IMR-90 (cell line): ENCODE measurements around the gene HMGCL. TPM values are rescaled to one million over a fixed set of nuclear protein-coding genes. Genes with fewer than 3 reads are reported as not detected.
A peak's percentile ranks its signal among the peaks of the same experiment; 100 is the strongest.

Experiments used
- ATAC-seq: fragments of 200-7000 bp; cut with Tn5 transposase; 2 replicates; pipeline ENCODE4 v1.9.1; 2020; ENCODE audit warnings: low read depth, mild to moderate bottlenecking, moderate library complexity
- BruUV-seq: library from RNA; stranded (reverse); fragments of 400-500 nt; replicated peaks from 2 replicates; lab custom pipeline; 2021; lab: Mats Ljungman, UMichigan
- CTCF ChIA-PET: fragments of 300-600 bp; formaldehyde crosslinking; extraction: SDS; loops from one replicate; lab custom pipeline; 2021; ENCODE audit warnings: antibody characterized with exemption; lab: Yijun Ruan, JAX
- POLR2A ChIA-PET: fragments of 300-600 bp; sonication (Branson Sonifier 250); formaldehyde crosslinking; loops from one replicate; lab custom pipeline; 2022; ENCODE audit warnings: antibody characterized with exemption; ENCODE audit not compliant: unreplicated experiment; lab: Charles Lee
- DNase-seq: peaks from one replicate; pipeline ENCODE4 v3.0.0; 2013
- H2AFZ ChIP-seq: replicated peaks from 2 replicates; pipeline ENCODE3; 2013; ENCODE audit warnings: low read length, mild to moderate bottlenecking; ENCODE audit not compliant: poor library complexity
- H2AK5ac ChIP-seq: 2 replicates; pipeline ENCODE4 v1.6.1; 2013; ENCODE audit warnings: low read depth, low read length, inconsistent platforms
- H2AK9ac ChIP-seq: replicated peaks from 2 replicates; pipeline ENCODE3; 2013; ENCODE audit warnings: mild to moderate bottlenecking, low read depth, low read length, moderate library complexity; ENCODE audit not compliant: poor library complexity
- H2BK120ac ChIP-seq: 2 replicates; pipeline ENCODE4 v1.6.1; 2013; ENCODE audit warnings: low read depth, low read length, inconsistent platforms
- H2BK15ac ChIP-seq: 3 replicates; pipeline ENCODE4 v1.6.1; 2013; ENCODE audit warnings: low read depth, low read length, inconsistent platforms
- H2BK20ac ChIP-seq: 2 replicates; pipeline ENCODE4 v1.6.1; 2013; ENCODE audit warnings: low read depth, mild to moderate bottlenecking, inconsistent platforms, low read length, moderate library complexity
- H2BK5ac ChIP-seq: 2 replicates; pipeline ENCODE4 v1.6.1; 2013; ENCODE audit warnings: mild to moderate bottlenecking, low read depth, low read length, inconsistent platforms; ENCODE audit not compliant: poor library complexity, severe bottlenecking
- H3K14ac ChIP-seq: replicated peaks from 2 replicates; pipeline ENCODE4 v1.6.1; 2013; ENCODE audit warnings: low read depth, low read length, inconsistent platforms
- H3K18ac ChIP-seq: 2 replicates; pipeline ENCODE4 v1.6.1; 2013; ENCODE audit warnings: low read depth, low read length, control low read depth
- H3K23ac ChIP-seq: 2 replicates; pipeline ENCODE4 v1.6.1; 2013; ENCODE audit warnings: low read depth, low read length, inconsistent platforms
- H3K27ac ChIP-seq: 2 replicates; pipeline ENCODE4 v1.5.1; 2013; ENCODE audit warnings: mild to moderate bottlenecking, control low read depth, low read length; ENCODE audit not compliant: insufficient read depth
- H3K27me3 ChIP-seq: 2 replicates; pipeline ENCODE4 v1.6.1; 2013; ENCODE audit warnings: low read length; ENCODE audit not compliant: control insufficient read depth, insufficient read depth
- H3K36me3 ChIP-seq: 2 replicates; pipeline ENCODE4 v1.6.1; 2013; ENCODE audit warnings: low read length, mixed read lengths; ENCODE audit not compliant: control insufficient read depth, insufficient read depth
- H3K4ac ChIP-seq: 2 replicates; pipeline ENCODE4 v1.6.1; 2013; ENCODE audit warnings: low read depth, low read length, inconsistent platforms
- H3K4me1 ChIP-seq: 2 replicates; pipeline ENCODE4 v1.6.1; 2013; ENCODE audit warnings: low read length, mixed read lengths; ENCODE audit not compliant: control insufficient read depth, insufficient read depth
- H3K4me2 ChIP-seq: 2 replicates; pipeline ENCODE4 v1.6.1; 2013; ENCODE audit warnings: low read depth, mild to moderate bottlenecking, control low read depth, low read length, moderate library complexity
- H3K4me3 ChIP-seq: 2 replicates; pipeline ENCODE4 v1.5.1; 2013; ENCODE audit warnings: low read depth, mild to moderate bottlenecking, control low read depth, low read length, moderate library complexity; ENCODE audit not compliant: insufficient read depth
- H3K56ac ChIP-seq: 2 replicates; pipeline ENCODE4 v1.6.1; 2013; ENCODE audit warnings: low read length, inconsistent platforms; ENCODE audit not compliant: insufficient read depth; ENCODE audit errors: extremely low read depth
- H3K79me1 ChIP-seq, 2 experiments: 2 replicates each; pipeline ENCODE4 v1.6.1; 2013; ENCODE audit warnings: low read length in 2 of 2, inconsistent platforms in 1 of 2, low read depth in 1 of 2
- H3K9ac ChIP-seq: 2 replicates; pipeline ENCODE4 v1.6.1; 2013; ENCODE audit warnings: low read depth, low read length, control low read depth
- H3K9me1 ChIP-seq: 2 replicates; pipeline ENCODE4 v1.6.1; 2013; ENCODE audit warnings: low read length, inconsistent platforms; ENCODE audit not compliant: insufficient read depth
- H3K9me3 ChIP-seq: 2 replicates; pipeline ENCODE4 v1.6.1; 2013; ENCODE audit warnings: low read length; ENCODE audit not compliant: control insufficient read depth, insufficient read depth
- H4K20me1 ChIP-seq: 2 replicates; pipeline ENCODE4 v1.6.1; 2013; ENCODE audit warnings: low read length, inconsistent platforms; ENCODE audit not compliant: insufficient read depth
- H4K5ac ChIP-seq: 2 replicates; pipeline ENCODE4 v1.6.1; 2013; ENCODE audit warnings: mild to moderate bottlenecking, low read depth, low read length, control low read depth
- H4K8ac ChIP-seq, 2 experiments: 2 replicates each; pipeline ENCODE4 v1.6.1; 2013; ENCODE audit warnings: low read depth in 2 of 2, low read length in 2 of 2, control low read depth in 1 of 2, inconsistent platforms in 1 of 2
- H4K91ac ChIP-seq: 2 replicates; pipeline ENCODE4 v1.6.1; 2013; ENCODE audit warnings: low read depth, low read length, inconsistent platforms; ENCODE audit not compliant: insufficient read depth
- CEBPB ChIP-seq: IDR thresholded peaks from 2 replicates; pipeline ENCODE4 v1.6.1; 2012; ENCODE audit warnings: low read depth, low read length, improper control_type of control experiment
- MAZ ChIP-seq: IDR thresholded peaks from 2 replicates; pipeline ENCODE4 v1.6.1; 2012; ENCODE audit warnings: low read depth, mild to moderate bottlenecking, low read length, improper control_type of control experiment, moderate library complexity, borderline replicate concordance
- MXI1 ChIP-seq: IDR thresholded peaks from 2 replicates; pipeline ENCODE4 v1.6.1; 2012; ENCODE audit warnings: low read depth, mild to moderate bottlenecking, low read length, moderate library complexity, borderline replicate concordance
- RAD21 ChIP-seq: IDR thresholded peaks from 2 replicates; pipeline ENCODE4 v1.6.1; 2012; ENCODE audit warnings: low read length, improper control_type of control experiment
- RCOR1 ChIP-seq: IDR thresholded peaks from 2 replicates; pipeline ENCODE4 v1.6.1; 2012; ENCODE audit warnings: mild to moderate bottlenecking, low read length, improper control_type of control experiment; ENCODE audit not compliant: insufficient replicate concordance
- RFX5 ChIP-seq: IDR thresholded peaks from 2 replicates; pipeline ENCODE4 v1.8.0; 2012; ENCODE audit warnings: low read depth, mild to moderate bottlenecking, low read length, moderate library complexity
- WGBS, 2 experiments: methylation state at CpG; one replicate each; pipeline versions ENCODE4 v1.1.5 to v1.1.7; 2013; ENCODE audit warnings: missing lambda C conversion rate in 2 of 2; ENCODE audit not compliant: insufficient read length in 1 of 2; ENCODE audit errors: extremely low coverage in 2 of 2; 5-methylcytosine and 5-hydroxymethylcytosine counted together
- dilution Hi-C: fragments of 300-500 bp; cut with HindIII; formaldehyde crosslinking; loops from one replicate; pipeline ENCODE4 v1.14.3; 2018; ENCODE audit warnings: low sequenced_read_pairs; ENCODE audit not compliant: unreplicated experiment
- in situ Hi-C: fragments of 300-500 bp; cut with MboI; formaldehyde crosslinking; loops from 3 replicates; pipeline ENCODE4 v1.14.3; 2019; ENCODE audit warnings: low sequenced_read_pairs, inconsistent platforms, mixed read lengths
- intact Hi-C: fragments of 100-400 bp; cut with micrococcal nuclease; formaldehyde crosslinking; loops from 2 replicates; pipeline ENCODE4 v1.10.0; 2022
- polyA plus RNA-seq, 3 experiments: library from polyadenylated mRNA; depleted of rRNA; stranded (reverse); fragments of >200 nt; gene quantifications; 2 replicates each; pipeline ENCODE4 v1.2.3, GENCODE V29; 2012; ENCODE audit warnings: low replicate concordance in 1 of 3
- total RNA-seq: library from RNA; depleted of rRNA; stranded (reverse); fragments of >200 nt; gene quantifications from 2 replicates; pipeline ENCODE4 v1.2.3, GENCODE V29; 2012

Gene HMGCL
- total and polyA plus RNA-seq, 2 of the 4 experiments (the other 2 are of a cell fraction), result 30.6 to 33.5 TPM

GRCh38 chr1:23838401-23838866, 13.2 kb upstream of the HMGCL start:
- ChIA-PET POLR2A (no interaction called here), CTCF (interaction anchor here (0.5 to 0.6 kb wide), 2 partner anchors 208 to 578 kb away, joined by 3 read pairs; no protein-coding TSS in a partner anchor)
- peak; percentile 8; the same call in 1 of the 2 replicates for TF ChIP-seq MXI1
- no peak for TF ChIP-seq RAD21
- TF ChIP-seq RFX5, result no peak
- TF ChIP-seq RCOR1, result no peak
- peak; percentile 64 for TF ChIP-seq CEBPB
- TF ChIP-seq MAZ, result 0 out of 2 replicates have a peak, but pooled peaks have one; percentile 26
- no peaks in the 10 kb centered on the region for H3K79me1 ChIP-seq
- H4K20me1 ChIP-seq, result no peaks in the 10 kb centered on the region
- H2AK9ac ChIP-seq, result no peak overlapping the region
- H2BK20ac ChIP-seq, result no peak overlapping the region
- H3K36me3 ChIP-seq, result no peaks in the 10 kb centered on the region
- H3K9me1 ChIP-seq, result no peaks in the 10 kb centered on the region
- dilution Hi-C loops (no loop called here), in situ Hi-C loops (no loop called here), intact Hi-C loops (no loop called here)
- DNase-seq, result peak; percentile 13
- no peak overlapping the region for H4K91ac ChIP-seq
- no peak overlapping the region for H2BK5ac ChIP-seq
- no peak overlapping the region for H3K18ac ChIP-seq
- H3K9ac ChIP-seq, result no peak overlapping the region
- H3K4me1 ChIP-seq, result no peaks in the 10 kb centered on the region
- H3K27me3 ChIP-seq, result peaks cover 30% of the 10 kb centered on the region
- peak; percentile 99 for ATAC-seq
- H3K4ac ChIP-seq, result no peak overlapping the region
- H3K14ac ChIP-seq, result no peak overlapping the region
- H3K56ac ChIP-seq, result no peak overlapping the region
- no peak overlapping the region for H2BK120ac ChIP-seq
- no peak overlapping the region for H3K27ac ChIP-seq
- H4K5ac ChIP-seq, result no peak overlapping the region
- no peak overlapping the region for H3K23ac ChIP-seq
- H2AK5ac ChIP-seq, result no peak overlapping the region
- H2AFZ ChIP-seq, result peak overlapping the region; percentile 89
- H3K9me3 ChIP-seq, result no peaks in the 10 kb centered on the region
- peak overlapping the region; percentile 38 for H3K4me3 ChIP-seq
- no TSS peak for BruUV-seq
- no peak overlapping the region for H4K8ac ChIP-seq
- peak overlapping the region; percentile 99 for H3K4me2 ChIP-seq
- H2BK15ac ChIP-seq, result no peak overlapping the region
- 20% methylated on average over 1 of the region's 21 CpGs; no CpG with 5 or more reads in 1 of the 2 experiments for WGBS, 2 experiments
